Esophagus squamous epithelium (tissue), 5 donors: ENCODE results near the gene NRXN2. TPM values are rescaled to one million over a fixed set of nuclear protein-coding genes. Genes with fewer than 3 reads are reported as not detected.

Source experiments
- DNase-seq: peaks from one replicate; lab custom pipeline; 2025; lab: John Stamatoyannopoulos, UW
- H3K27ac ChIP-seq, 4 donors: fragments of 200-600 bp; sonication (generic); one replicate each; pipeline ENCODE4 v1.5.1; 2016 to 2019; ENCODE audit warnings: mild to moderate bottlenecking in 1 of 4
- H3K27me3 ChIP-seq, 4 donors: fragments of 200-600 bp; sonication (generic); 1 replicate in 3 of 4; 2 replicates in 1 of 4; pipeline versions ENCODE4 v1.5.1 to v1.6.0; 2017 to 2021; ENCODE audit warnings: antibody characterized with exemption in 1 of 4
- H3K36me3 ChIP-seq, 3 donors: fragments of 200-600 bp; sonication (generic); one replicate each; pipeline ENCODE4 v1.5.1; 2016 to 2019
- H3K4me1 ChIP-seq, 3 donors: fragments of 200-600 bp; sonication (generic); one replicate each; pipeline ENCODE4 v1.5.1; 2017 to 2019
- H3K4me3 ChIP-seq, 4 donors: fragments of 200-600 bp; sonication (generic); 1 replicate in 3 of 4; 2 replicates in 1 of 4; pipeline ENCODE4 v1.5.1; 2016 to 2019; ENCODE audit warnings: mild to moderate bottlenecking in 2 of 4, moderate library complexity in 1 of 4
- H3K9me3 ChIP-seq, 3 donors: fragments of 200-600 bp; sonication (generic); one replicate each; pipeline ENCODE4 v1.5.1; 2016 to 2019
- POLR2A ChIP-seq, 4 donors: fragments of 450-650 bp; IDR thresholded peaks; one replicate each; pipeline ENCODE4 v1.6.1; 2017; ENCODE audit warnings: antibody characterized with exemption in 4 of 4, mild to moderate bottlenecking in 4 of 4, moderate library complexity in 3 of 4
- WGBS, 2 donors: methylation state at CpG; one replicate each; pipeline ENCODE4 v1.1.5; 2018; 5-methylcytosine and 5-hydroxymethylcytosine counted together
- intact Hi-C: fragments of 100-400 bp; cut with DNase I; formaldehyde crosslinking; loops from one replicate; pipeline ENCODE4 v1.15.0; 2022
- total RNA-seq, 4 donors: library from RNA; depleted of rRNA; stranded (reverse); fragments of >200 nt; gene quantifications; one replicate each; pipeline ENCODE4 v1.1.0, GENCODE V29; 2016
- TF ChIP-seq, protein P1 (sequence below), 6 experiments: fragments of 450-650 bp in 4 of 6; fragments of 200-600 bp in 2 of 6; sonication (generic) in 2 of 6; IDR thresholded peaks; one replicate each; pipeline ENCODE4 v1.5.1; 2016 to 2019; ENCODE audit warnings: antibody characterized with exemption in 6 of 6, mild to moderate bottlenecking in 4 of 6, moderate library complexity in 4 of 6
- donor health status: DM: yes; HTN: yes; CAD: no.

The NRXN2 gene
- total RNA-seq, 4 donors from 2014 or later, result 0.38 TPM; not detected in 3

DNA sequence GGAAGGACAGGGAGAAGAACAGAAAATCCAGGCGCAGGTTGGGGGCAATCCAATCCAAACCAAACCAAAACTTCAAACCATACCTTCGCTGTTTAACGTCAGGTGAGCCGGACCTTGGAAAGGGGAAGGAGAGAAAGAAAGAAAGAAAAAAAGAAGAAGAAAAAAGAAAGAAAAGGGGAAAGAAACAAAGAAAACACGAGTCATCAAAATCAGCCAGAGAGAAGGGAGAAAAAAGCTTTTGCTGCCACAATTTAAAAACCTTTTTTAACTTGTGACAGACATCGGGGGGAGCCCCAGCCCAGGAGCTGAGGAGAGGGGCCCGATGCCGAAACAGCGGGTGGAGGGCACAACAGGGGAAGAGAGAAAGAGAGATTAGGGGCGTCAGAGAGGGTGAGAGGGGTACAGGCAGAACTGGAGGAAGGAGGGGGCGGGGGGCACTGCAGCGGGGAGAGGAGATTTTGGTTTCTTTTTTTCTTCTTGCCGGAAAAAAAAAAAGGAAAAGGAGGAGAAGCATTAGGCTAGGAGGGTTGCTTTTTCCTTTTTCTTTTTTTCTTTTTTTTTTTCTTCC lies 30.1 kb downstream of the NRXN2 start:
- Histone ChIP-seq H3K4me3 (no peak overlapping the region), H3K9me3 (no peaks in the 10 kb centered on the region), H3K27me3 (peaks cover 0 to 61% (median 1%) of the 10 kb centered on the region in 4 donors), H3K27ac (no peak overlapping the region), H3K4me1 (peaks cover 0 to 14% (median 5%) of the 10 kb centered on the region in 3 donors), H3K36me3 (no peaks in the 10 kb centered on the region)
- intact Hi-C loops, result no loop called here
- 22 to 23% methylated on average over 13 of the region's 13 CpGs for WGBS, 2 donors
- DNase-seq, result no peak
- TF ChIP-seq, protein P1, sequence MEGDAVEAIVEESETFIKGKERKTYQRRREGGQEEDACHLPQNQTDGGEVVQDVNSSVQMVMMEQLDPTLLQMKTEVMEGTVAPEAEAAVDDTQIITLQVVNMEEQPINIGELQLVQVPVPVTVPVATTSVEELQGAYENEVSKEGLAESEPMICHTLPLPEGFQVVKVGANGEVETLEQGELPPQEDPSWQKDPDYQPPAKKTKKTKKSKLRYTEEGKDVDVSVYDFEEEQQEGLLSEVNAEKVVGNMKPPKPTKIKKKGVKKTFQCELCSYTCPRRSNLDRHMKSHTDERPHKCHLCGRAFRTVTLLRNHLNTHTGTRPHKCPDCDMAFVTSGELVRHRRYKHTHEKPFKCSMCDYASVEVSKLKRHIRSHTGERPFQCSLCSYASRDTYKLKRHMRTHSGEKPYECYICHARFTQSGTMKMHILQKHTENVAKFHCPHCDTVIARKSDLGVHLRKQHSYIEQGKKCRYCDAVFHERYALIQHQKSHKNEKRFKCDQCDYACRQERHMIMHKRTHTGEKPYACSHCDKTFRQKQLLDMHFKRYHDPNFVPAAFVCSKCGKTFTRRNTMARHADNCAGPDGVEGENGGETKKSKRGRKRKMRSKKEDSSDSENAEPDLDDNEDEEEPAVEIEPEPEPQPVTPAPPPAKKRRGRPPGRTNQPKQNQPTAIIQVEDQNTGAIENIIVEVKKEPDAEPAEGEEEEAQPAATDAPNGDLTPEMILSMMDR (IDR thresholded peaks at IDR 0.05), result no peak
- TF ChIP-seq POLR2A (IDR thresholded peaks at IDR 0.05), result no peak

DNA sequence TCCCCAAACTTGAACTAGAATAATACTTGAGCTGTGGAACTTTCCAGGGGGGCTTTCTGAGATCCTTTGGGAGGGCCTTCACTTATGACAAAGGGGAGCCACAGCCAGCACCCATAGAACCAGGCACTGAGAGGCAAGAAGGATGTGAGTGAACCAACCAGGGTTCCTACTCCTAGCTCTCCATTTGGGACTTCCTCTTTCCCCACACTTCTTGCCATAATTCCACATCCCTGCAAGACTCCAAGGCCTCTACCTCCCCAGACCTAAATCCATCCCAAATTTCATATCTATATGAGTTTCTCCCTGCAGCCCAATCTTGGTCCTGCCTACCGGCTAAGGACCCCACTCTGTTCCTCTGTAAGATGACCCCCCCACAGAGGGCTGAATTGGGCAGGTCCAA lies 31.5 kb downstream of the NRXN2 start:
- 86 to 100% methylated on average over 1 of the region's 1 CpG for WGBS, 2 donors
- no peaks in the 10 kb centered on the region for H3K36me3 ChIP-seq
- peaks cover 0 to 49% (median 1%) of the 10 kb centered on the region in 4 donors for H3K27me3 ChIP-seq
- no peaks in the 10 kb centered on the region for H3K9me3 ChIP-seq
- no peak for DNase-seq
- peaks cover 0 to 24% (median 6%) of the 10 kb centered on the region in 3 donors for H3K4me1 ChIP-seq
- intact Hi-C loops, result no loop called here
- no peak for TF ChIP-seq POLR2A (IDR thresholded peaks at IDR 0.05)
- TF ChIP-seq, protein P1 (IDR thresholded peaks at IDR 0.05), result no peak
- H3K4me3 ChIP-seq, result no peak overlapping the region
- H3K27ac ChIP-seq, result no peak overlapping the region

DNA sequence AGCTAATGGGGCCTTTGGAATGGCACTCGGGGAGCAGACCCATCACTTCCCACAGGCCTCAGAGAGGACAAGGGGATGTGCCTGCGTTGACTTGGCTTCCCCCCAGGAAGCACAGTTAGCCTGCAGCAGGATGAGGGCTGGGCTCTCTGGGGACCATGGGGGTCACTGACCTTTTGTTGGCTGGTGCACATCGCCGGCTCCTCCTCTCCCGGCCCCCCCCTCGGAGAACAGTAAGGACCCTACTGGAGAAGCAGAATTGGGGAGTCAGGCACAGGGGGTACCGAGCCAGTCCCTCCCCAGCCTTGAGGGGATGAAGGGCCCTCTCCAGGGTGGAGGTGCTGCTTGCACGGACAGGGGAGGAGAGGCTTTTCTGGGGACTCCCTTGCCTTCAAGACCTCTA lies 32.8 kb downstream of the NRXN2 start:
- DNase-seq, result no peak
- no peaks in the 10 kb centered on the region for H3K36me3 ChIP-seq

DNA sequence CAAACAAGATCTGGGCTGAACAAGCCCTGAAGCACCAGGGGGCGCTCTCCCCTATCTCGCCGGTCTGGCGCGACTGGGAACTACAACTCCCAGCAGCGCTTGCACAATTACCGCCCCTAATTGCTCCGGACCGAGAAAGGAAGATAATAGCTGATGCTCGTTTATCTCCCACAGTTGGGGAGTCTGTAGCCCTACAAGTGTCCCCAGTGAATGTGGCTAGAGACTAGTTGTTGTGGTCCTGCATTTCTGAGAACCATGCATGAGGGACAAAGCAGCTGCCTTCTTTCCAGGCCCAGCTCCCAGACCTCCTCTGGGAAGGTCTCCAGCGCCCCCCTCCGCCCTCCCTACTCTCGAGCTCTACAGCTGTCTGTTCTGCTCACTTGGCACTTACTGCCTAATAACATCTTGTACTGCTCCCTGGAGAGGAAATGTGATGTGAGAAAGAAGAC lies 34.4 kb downstream of the NRXN2 start:
- Histone ChIP-seq H3K36me3 (no peaks in the 10 kb centered on the region), H3K4me3 (peak overlapping the region in 3 of 4 donors; percentile 37 to 47 (median 37)), H3K27ac (peak overlapping the region in 3 of 4 donors; percentile 17 to 59 (median 47)), H3K4me1 (peaks cover 0 to 34% (median 6%) of the 10 kb centered on the region in 3 donors), H3K9me3 (no peaks in the 10 kb centered on the region), H3K27me3 (peaks cover 0 to 22% (median 1%) of the 10 kb centered on the region in 4 donors)
- no peak for DNase-seq
- no peak for TF ChIP-seq POLR2A (IDR thresholded peaks at IDR 0.05)
- TF ChIP-seq, protein P1 (IDR thresholded peaks at IDR 0.05), result peak; percentile 78 to 91 (median 84)
- intact Hi-C loops, result no loop called here
- 0 to 7% methylated on average over 10 to 13 of the region's 13 CpGs for WGBS, 2 donors

More for the DNA sequence above, 32.8 kb downstream of the NRXN2 start:
- no peaks in the 10 kb centered on the region for H3K9me3 ChIP-seq
- WGBS, 2 donors, result 65 to 67% methylated on average over 1 to 2 of the region's 8 CpGs
- peaks cover 0 to 39% (median 1%) of the 10 kb centered on the region in 4 donors for H3K27me3 ChIP-seq
- no peak overlapping the region for H3K4me3 ChIP-seq
- peaks cover 0 to 24% (median 6%) of the 10 kb centered on the region in 3 donors for H3K4me1 ChIP-seq
- TF ChIP-seq POLR2A (IDR thresholded peaks at IDR 0.05), result no peak
- TF ChIP-seq, protein P1 (IDR thresholded peaks at IDR 0.05), result no peak
- intact Hi-C loops, result no loop called here
- H3K27ac ChIP-seq, result no peak overlapping the region
